ENCODE data around the gene HK3.
A peak's percentile ranks its signal among the peaks of the same experiment; 100 is the strongest.

The HK3 gene

DNA sequence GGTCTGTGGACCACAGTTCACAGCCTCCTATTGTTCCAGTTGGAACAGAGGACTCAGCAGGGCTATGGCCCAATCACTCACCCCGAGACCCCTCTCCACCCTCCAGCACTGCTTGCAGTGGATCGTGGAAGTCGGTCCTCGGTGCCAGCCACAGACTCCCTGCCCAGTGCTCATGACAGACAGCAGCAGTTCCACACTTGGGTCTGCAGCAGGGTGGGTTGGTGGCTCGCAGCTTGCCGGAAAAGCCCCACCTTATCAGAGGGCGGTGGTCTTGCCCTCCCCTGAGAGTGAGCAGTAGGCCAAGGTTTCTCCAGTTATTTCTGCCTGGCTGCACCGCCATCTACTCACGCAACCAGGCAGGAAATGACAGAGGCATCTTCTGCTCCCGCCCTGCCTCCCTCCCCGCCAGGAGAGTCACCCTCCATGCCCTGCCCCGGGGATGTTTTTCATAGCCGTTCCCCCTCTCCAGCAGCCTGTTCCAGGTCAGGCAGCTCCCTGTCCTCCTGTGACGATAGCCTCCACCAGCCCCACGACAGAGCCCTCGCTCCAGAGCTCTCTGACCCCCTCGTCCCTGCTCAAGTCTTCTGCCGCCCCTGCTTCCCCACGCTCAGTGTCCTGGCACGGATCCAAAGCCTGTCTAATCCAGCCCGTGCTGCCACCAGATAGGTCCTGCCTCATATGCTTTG lies 54.3 kb downstream of the HK3 start:
- no peak for TF ChIP-seq CTCF (IDR thresholded peaks at IDR 0.05; ENCODE audit: insufficient read depth, low read depth, low read length, missing control alignments)
- no peak overlapping the region for H3K4me3 ChIP-seq (ENCODE audit: low read length)
- DNase-seq (ENCODE audit: low read depth), result peak; percentile 56

DNA sequence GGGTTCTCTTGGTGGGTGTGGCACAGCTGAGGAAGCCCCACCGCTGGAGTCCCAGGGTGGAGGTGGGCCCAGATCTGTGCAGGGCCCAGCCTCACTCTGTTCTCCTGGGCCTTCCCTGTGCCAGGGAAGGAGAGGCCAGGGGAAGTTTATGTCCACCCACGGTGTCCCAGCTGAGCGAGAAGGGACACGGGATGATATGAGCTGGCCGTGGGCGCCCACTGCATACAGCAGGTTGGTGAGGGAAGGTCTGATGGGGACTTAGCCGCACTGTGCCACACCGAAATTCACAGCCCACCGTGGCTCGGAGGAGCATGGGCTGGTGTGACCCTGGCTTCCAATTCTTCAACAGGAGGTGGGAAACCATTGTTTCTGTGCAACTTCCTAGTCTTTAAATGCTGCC lies 54.9 kb downstream of the HK3 start:
- no peak for DNase-seq (ENCODE audit: low read depth)
- H3K4me3 ChIP-seq (ENCODE audit: low read length), result no peak overlapping the region
- TF ChIP-seq CTCF (IDR thresholded peaks at IDR 0.05; ENCODE audit: insufficient read depth, low read depth, low read length, missing control alignments), result no peak

DNA sequence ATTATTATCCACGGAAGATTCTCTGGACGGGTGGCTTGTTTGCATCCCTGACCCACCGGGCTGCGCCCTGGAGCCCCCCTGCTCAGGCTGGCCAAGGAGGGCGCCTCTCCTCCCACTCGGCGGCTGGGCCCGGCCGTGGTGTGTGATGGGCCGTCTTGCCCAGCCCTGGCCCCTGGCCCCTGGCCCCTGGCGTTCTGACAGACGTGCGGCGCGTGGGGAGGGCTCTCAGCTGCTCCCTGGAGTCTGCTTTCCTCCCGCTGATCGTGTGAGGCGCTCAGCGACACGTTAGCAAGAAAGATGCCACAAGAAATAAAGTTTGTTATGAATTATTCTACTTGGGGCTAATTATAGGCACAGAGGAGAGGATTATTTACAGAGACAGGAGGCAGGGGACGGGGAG lies 55.5 kb downstream of the HK3 start:
- DNase-seq (ENCODE audit: low read depth), result no peak
- no peak for TF ChIP-seq CTCF (IDR thresholded peaks at IDR 0.05; ENCODE audit: insufficient read depth, low read depth, low read length, missing control alignments)

DNA sequence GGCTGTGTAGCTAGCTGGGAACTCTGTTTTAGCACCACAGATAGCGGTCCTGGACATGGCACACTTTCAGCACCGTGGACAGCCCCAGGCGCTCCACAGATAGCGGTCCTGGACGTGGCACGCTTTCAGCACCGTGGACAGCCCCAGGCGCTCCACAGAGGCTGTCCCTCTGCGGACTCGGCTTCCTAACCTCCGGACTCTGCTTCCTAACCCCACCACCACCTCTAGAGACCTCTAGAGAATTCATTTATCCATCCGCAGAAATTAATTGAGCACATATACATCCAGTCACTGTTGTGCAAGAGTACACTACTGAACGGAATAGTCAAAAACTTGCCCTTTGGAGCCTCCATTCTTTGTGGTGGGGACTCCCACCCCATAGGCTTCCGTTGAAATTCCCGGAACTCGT lies 61.4 kb downstream of the HK3 start:
- peak; percentile 89 for DNase-seq (ENCODE audit: low read depth)
- no peak for TF ChIP-seq CTCF (IDR thresholded peaks at IDR 0.05; ENCODE audit: insufficient read depth, low read depth, low read length, missing control alignments)
- H3K4me3 ChIP-seq (ENCODE audit: low read length), result no peak overlapping the region

More for the DNA sequence above, 55.5 kb downstream of the HK3 start:
- H3K4me3 ChIP-seq (ENCODE audit: low read length), result no peak overlapping the region

GRCh38 chr5:176836811-176837706 lies 62.1 kb downstream of the HK3 start:
- TF ChIP-seq CTCF (IDR thresholded peaks at IDR 0.05; ENCODE audit: insufficient read depth, low read depth, low read length, missing control alignments), result no peak
- no peak for DNase-seq (ENCODE audit: low read depth)
- H3K4me3 ChIP-seq (ENCODE audit: low read length), result no peak overlapping the region

- TF ChIP-seq CTCF (IDR thresholded peaks at IDR 0.05; ENCODE audit: insufficient read depth, low read depth, low read length, missing control alignments), result no peak
- no peak for DNase-seq (ENCODE audit: low read depth)
- H3K4me3 ChIP-seq (ENCODE audit: low read length), result no peak overlapping the region
These were observed 63.2 kb downstream of the HK3 start for GRCh38 chr5:176835918-176836317.
